MG63 (cell line): Measurements from ENCODE around the gene BCAT1. TPM values are rescaled to one million over a fixed set of nuclear protein-coding genes. Genes with fewer than 3 reads are reported as not detected.
"Not testable (repeated sequence)": the region's sequence is repeated elsewhere in the genome, so short reads cannot be mapped to it uniquely, and the experiment has no call there.

ENCODE experiments used
- DNase-seq: peaks from one replicate; pipeline ENCODE4 v3.0.0-alpha.2; 2020
- H3K27me3 ChIP-seq: fragments of 250-450 bp; sonication (Bioruptor Pico); 2 replicates; pipeline ENCODE4 v1.5.1; 2020; ENCODE audit warnings: mild to moderate bottlenecking, moderate library complexity
- H3K36me3 ChIP-seq: fragments of 250-450 bp; sonication (Bioruptor Pico); 2 replicates; pipeline ENCODE4 v1.5.1; 2020; ENCODE audit warnings: mild to moderate bottlenecking, moderate library complexity
- H3K4me3 ChIP-seq: fragments of 250-450 bp; sonication (Bioruptor Pico); 2 replicates; pipeline ENCODE4 v1.5.1; 2020; ENCODE audit warnings: mild to moderate bottlenecking, moderate library complexity
- H3K9me3 ChIP-seq: fragments of 250-450 bp; sonication (Bioruptor Pico); 2 replicates; pipeline ENCODE4 v1.5.1; 2020; ENCODE audit warnings: mild to moderate bottlenecking, moderate library complexity
- total RNA-seq: library from RNA; depleted of rRNA; stranded (reverse); fragments of >200 nt; shearing (Covaris generic); gene quantifications from 2 replicates; pipeline ENCODE4 v1.2.3, GENCODE V29; 2014; ENCODE audit warnings: low replicate concordance

The BCAT1 gene
- total RNA-seq, 1 experiment from 2014 or later: 61.5 TPM

- H3K36me3 ChIP-seq: peaks cover 32% of the 10 kb centered on the region
- no peak for DNase-seq
- H3K9me3 ChIP-seq: no peaks in the 10 kb centered on the region
- H3K27me3 ChIP-seq: no peaks in the 10 kb centered on the region
- H3K4me3 ChIP-seq: no peak overlapping the region
Measured at GRCh38 chr12:24940157-24940556, 8.7 kb downstream of the BCAT1 start.

GRCh38 chr12:24939551-24939950 lies 9.3 kb downstream of the BCAT1 start:
- peaks cover 26% of the 10 kb centered on the region for H3K36me3 ChIP-seq
- not testable (repeated sequence) for H3K9me3 ChIP-seq

GRCh38 chr12:24938341-24938740 lies 10.6 kb downstream of the BCAT1 start:
- H3K9me3 ChIP-seq: no peaks in the 10 kb centered on the region

More at GRCh38 chr12:24939551-24939950, 9.3 kb downstream of the BCAT1 start:
- DNase-seq, H3K4me3 ChIP-seq, H3K27me3 ChIP-seq: not testable (repeated sequence)

GRCh38 chr12:24937553-24938244 lies 11.2 kb downstream of the BCAT1 start:
- peak; percentile 29 for DNase-seq
- Histone ChIP-seq H3K36me3 (peaks cover 15% of the 10 kb centered on the region), H3K9me3 (no peaks in the 10 kb centered on the region), H3K27me3 (no peaks in the 10 kb centered on the region), H3K4me3 (no peak overlapping the region)

More at GRCh38 chr12:24938341-24938740, 10.6 kb downstream of the BCAT1 start:
- H3K4me3 ChIP-seq: no peak overlapping the region
- H3K27me3 ChIP-seq: no peaks in the 10 kb centered on the region
- H3K36me3 ChIP-seq: peaks cover 19% of the 10 kb centered on the region
- no peak for DNase-seq

DNA sequence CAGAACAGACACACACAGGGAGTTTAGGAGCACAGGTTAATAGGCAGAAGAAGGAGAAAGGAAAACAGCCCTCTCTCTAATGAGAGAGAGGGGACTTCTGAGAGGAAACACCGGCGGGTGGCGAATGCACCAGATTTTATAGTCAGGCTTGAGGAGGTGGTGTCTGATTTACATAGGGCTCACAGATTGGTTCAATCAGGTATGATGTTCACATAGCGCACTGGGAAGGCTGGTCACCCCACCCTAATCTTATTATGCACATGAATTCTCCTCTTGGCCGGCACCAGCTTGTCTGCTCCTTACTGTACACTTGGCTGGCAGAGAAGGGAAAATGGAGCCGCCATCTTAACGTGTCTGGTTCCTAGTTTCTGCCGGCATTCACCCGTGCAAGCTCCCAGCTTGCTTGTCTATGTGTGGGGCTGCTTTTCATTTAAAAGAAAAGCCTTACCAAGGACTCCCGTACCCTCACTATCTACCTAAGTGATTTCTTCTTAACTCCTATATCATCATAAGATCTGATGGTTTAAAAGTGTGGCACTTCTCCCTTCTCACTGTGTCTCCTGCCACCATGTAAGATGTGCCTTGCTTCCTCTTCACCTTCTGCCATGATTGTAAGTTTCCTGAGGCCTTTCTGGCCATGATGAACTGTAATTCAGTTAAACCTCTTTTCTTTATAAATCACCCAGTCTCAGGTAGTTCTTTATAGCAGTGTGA lies 15.1 kb downstream of the BCAT1 start:
- Histone ChIP-seq H3K4me3 (no peak overlapping the region), H3K9me3 (no peaks in the 10 kb centered on the region), H3K27me3 (no peaks in the 10 kb centered on the region), H3K36me3 (no peaks in the 10 kb centered on the region)
- no peak for DNase-seq

GRCh38 chr12:24931666-24932405 lies 17.1 kb downstream of the BCAT1 start:
- DNase-seq: no peak
- Histone ChIP-seq H3K4me3 (no peak overlapping the region), H3K27me3 (no peaks in the 10 kb centered on the region), H3K36me3 (no peaks in the 10 kb centered on the region; the same call in 1 of the 2 replicates), H3K9me3 (no peaks in the 10 kb centered on the region)

- H3K4me3 ChIP-seq: no peak overlapping the region
- H3K9me3 ChIP-seq: no peaks in the 10 kb centered on the region
- no peaks in the 10 kb centered on the region; the same call in 1 of the 2 replicates for H3K36me3 ChIP-seq
- no peak for DNase-seq
- H3K27me3 ChIP-seq: no peaks in the 10 kb centered on the region
Measured at GRCh38 chr12:24929953-24930352, 18.9 kb downstream of the BCAT1 start.

DNA sequence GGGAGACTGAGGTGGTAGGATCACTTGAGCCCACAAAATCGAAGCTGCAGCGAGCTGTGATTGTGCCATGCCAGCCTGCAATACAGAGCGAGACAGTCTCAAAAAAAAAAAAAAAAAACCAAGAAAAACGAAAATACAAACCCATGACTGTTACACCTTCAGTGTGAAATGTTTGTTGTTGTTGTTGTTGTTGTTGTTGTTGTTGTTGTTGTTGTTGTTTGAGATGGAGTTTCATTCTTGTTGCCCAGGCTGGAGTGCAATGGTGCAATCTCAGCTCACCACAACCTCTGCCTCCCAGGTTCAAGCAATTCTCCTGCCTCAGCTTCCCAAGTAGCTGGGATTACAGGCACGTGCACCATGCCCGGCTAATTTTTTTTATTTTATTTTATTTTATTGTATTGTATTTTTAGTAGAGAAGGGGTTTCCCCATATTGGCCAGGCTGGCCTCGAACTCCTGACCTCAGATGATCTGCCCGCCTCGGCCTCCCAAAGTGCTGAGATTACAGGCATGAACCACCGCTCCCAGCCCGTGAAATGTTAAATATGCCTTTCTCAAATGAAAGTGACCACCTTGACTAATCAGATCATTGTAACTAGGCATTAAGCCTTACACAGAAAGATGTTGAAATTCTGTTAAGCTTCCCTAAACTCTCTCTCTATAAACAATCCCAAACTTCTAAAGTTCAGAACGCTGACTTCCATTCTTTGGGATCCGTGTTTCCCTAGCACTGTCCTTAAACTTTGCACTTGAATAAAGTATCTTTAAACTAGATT lies 20.2 kb downstream of the BCAT1 start:
- not testable (repeated sequence) for H3K27me3 ChIP-seq, DNase-seq, H3K4me3 ChIP-seq, H3K9me3 ChIP-seq, H3K36me3 ChIP-seq

- no peak for DNase-seq
- Histone ChIP-seq H3K27me3 (no peaks in the 10 kb centered on the region), H3K4me3 (no peak overlapping the region), H3K36me3 (no peaks in the 10 kb centered on the region; the same call in 1 of the 2 replicates), H3K9me3 (no peaks in the 10 kb centered on the region)
Measured at GRCh38 chr12:24928131-24928530, 20.8 kb downstream of the BCAT1 start.

DNA sequence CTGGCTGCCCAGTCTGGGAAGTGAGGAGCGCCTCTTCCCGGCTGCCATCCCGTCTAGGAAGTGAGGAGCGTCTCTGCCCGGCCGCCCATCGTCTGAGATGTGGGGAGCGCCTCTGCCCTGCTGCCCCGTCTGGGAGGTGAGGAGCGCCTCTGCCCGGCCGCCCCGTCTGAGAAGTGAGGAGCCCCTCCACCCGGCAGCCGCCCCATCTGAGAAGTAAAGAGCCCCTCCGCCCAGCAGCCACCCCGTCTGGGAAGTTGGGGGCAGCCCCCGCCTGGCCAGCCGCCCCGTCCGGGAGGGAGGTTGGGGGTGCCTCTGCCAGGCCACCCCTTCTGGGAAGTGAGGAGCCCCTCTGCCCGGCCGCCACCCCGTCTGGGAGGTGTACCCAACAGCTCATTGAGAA lies 22.8 kb downstream of the BCAT1 start:
- not testable (repeated sequence) for H3K27me3 ChIP-seq, DNase-seq, H3K9me3 ChIP-seq, H3K4me3 ChIP-seq, H3K36me3 ChIP-seq

- no peak overlapping the region for H3K4me3 ChIP-seq
- no peak for DNase-seq
- no peaks in the 10 kb centered on the region for H3K9me3 ChIP-seq
- H3K36me3 ChIP-seq: no peaks in the 10 kb centered on the region
- H3K27me3 ChIP-seq: no peaks in the 10 kb centered on the region
Measured at GRCh38 chr12:24922090-24922489, 26.8 kb downstream of the BCAT1 start.

GRCh38 chr12:24921251-24922038 lies 27.5 kb downstream of the BCAT1 start:
- DNase-seq: no peak
- no peak overlapping the region for H3K4me3 ChIP-seq
- no peaks in the 10 kb centered on the region for H3K9me3 ChIP-seq

GRCh38 chr12:24920141-24920540 lies 28.8 kb downstream of the BCAT1 start:
- Histone ChIP-seq H3K4me3 (no peak overlapping the region), H3K36me3 (no peaks in the 10 kb centered on the region), H3K9me3 (no peaks in the 10 kb centered on the region), H3K27me3 (no peaks in the 10 kb centered on the region)
- no peak for DNase-seq

More at GRCh38 chr12:24921251-24922038, 27.5 kb downstream of the BCAT1 start:
- Histone ChIP-seq H3K36me3 (no peaks in the 10 kb centered on the region), H3K27me3 (no peaks in the 10 kb centered on the region)

DNA sequence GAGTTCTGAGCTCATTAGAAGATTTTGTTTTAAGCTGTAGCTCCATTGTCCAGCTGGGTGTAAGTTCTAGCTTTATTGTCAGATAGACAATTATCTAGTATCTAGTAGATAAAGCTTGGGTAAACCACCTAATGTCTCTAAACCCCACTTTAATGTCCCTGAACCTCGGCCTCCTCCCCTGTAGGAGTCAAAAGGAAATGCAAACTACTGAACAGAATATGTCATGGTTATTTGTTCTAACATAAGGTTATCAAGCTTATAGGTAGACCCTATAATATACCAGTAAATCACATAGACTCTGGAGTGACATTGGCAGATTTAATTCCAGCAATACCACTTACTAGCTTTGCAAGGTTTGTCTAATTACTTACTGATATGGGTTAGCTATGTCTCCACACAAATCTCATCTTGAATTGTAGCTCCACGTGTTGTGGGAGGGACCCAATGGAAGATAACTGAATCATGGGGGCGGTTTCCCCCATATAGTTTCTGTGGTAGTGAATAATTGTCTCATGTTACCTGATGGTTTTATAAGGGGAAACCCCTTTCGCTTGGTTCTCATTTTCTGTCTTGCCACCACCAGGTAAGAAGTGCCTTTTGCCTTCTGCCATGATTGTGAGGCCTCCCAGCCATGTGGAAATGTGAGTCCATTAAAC lies 29.4 kb downstream of the BCAT1 start:
- DNase-seq: no peak
- H3K36me3 ChIP-seq: no peaks in the 10 kb centered on the region
- H3K27me3 ChIP-seq: no peaks in the 10 kb centered on the region
- no peak overlapping the region for H3K4me3 ChIP-seq
- H3K9me3 ChIP-seq: no peaks in the 10 kb centered on the region

DNA sequence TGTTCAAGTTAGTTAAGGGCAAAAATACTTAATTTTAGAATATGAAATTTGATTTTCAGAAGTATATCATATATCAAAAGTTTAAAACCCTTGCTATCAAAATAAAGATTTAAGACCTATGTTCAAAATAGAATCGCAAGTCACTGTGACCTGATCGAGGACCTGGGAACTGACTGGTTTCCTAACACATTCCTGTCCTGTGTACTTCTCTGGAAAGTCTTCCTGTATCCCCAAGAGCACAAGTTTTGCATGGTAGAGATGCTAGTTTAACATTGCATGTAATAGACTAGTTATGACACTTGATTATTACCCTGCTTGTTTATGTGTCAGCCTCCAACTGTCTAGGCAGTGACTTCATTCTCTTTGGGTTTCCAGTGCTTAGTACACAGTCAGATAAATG lies 30.3 kb downstream of the BCAT1 start:
- Histone ChIP-seq H3K36me3 (no peaks in the 10 kb centered on the region; the same call in 1 of the 2 replicates), H3K4me3 (no peak overlapping the region), H3K27me3 (no peaks in the 10 kb centered on the region), H3K9me3 (no peaks in the 10 kb centered on the region)
- no peak for DNase-seq
